HG03520 (cell line): ENCODE measurements around the gene COL2A1.

ENCODE experiments used
- ATAC-seq: cut with Tn5 transposase; IDR thresholded peaks from one replicate; pipeline ENCODE4 v1.9.1; 2021; ENCODE audit warnings: mild to moderate bottlenecking, moderate library complexity; ENCODE audit not compliant: unreplicated experiment

The COL2A1 gene

GRCh38 chr12:48031135-48031960 lies 27.1 kb upstream of the COL2A1 start:
- no peak for ATAC-seq

GRCh38 chr12:48030173-48030650 lies 25.9 kb upstream of the COL2A1 start:
- ATAC-seq: no peak

GRCh38 chr12:48029491-48030172 lies 25.4 kb upstream of the COL2A1 start:
- ATAC-seq: no peak

GRCh38 chr12:48028541-48029431 lies 24.5 kb upstream of the COL2A1 start:
- no peak for ATAC-seq

- no peak for ATAC-seq
These were observed 23.1 kb upstream of the COL2A1 start for GRCh38 chr12:48027183-48028002.

GRCh38 chr12:48026060-48026827 lies 22.0 kb upstream of the COL2A1 start:
- no peak for ATAC-seq

- ATAC-seq: no peak
These were observed 21.0 kb upstream of the COL2A1 start for GRCh38 chr12:48025281-48025680.

GRCh38 chr12:48024735-48025134 lies 20.5 kb upstream of the COL2A1 start:
- ATAC-seq: no peak

GRCh38 chr12:48023386-48023785 lies 19.1 kb upstream of the COL2A1 start:
- no peak for ATAC-seq

GRCh38 chr12:48022676-48023385 lies 18.6 kb upstream of the COL2A1 start:
- no peak for ATAC-seq

GRCh38 chr12:48022180-48022521 lies 17.9 kb upstream of the COL2A1 start:
- ATAC-seq: no peak

- ATAC-seq: no peak
These were observed 17.4 kb upstream of the COL2A1 start for GRCh38 chr12:48021485-48022179.

GRCh38 chr12:48019639-48020265 lies 15.5 kb upstream of the COL2A1 start:
- no peak for ATAC-seq

GRCh38 chr12:48018618-48018995 lies 14.3 kb upstream of the COL2A1 start:
- ATAC-seq: no peak

GRCh38 chr12:48017921-48018617 lies 13.8 kb upstream of the COL2A1 start:
- ATAC-seq: no peak

GRCh38 chr12:48017496-48017895 lies 13.2 kb upstream of the COL2A1 start:
- no peak for ATAC-seq

- ATAC-seq: no peak
These were observed 12.2 kb upstream of the COL2A1 start for GRCh38 chr12:48016373-48017020.
